ENCODE results near the gene CROCC. TPM values are rescaled to one million over a fixed set of nuclear protein-coding genes. Genes with fewer than 3 reads are reported as not detected.

CROCC gene
- total and polyA plus RNA-seq, 9 of the 15 experiments (the other 6 are each of a cell fraction or from before 2014, with no cell fraction given): 0.17 to 15.4 (median 7.6) TPM

- Histone ChIP-seq H3K9me3 (replicated peaks; ENCODE audit: control insufficient read depth, insufficient read depth, low read depth, low read length) (no peaks in the 10 kb centered on the region), H2AFZ (ENCODE audit: low read depth, low read length) (no peak overlapping the region), H3K4me1 (replicated peaks in 1 of 2; ENCODE audit: control insufficient read depth in 2 of 2, insufficient read depth in 2 of 2, low read length in 2 of 2) (peaks cover 0 to 55% of the 10 kb centered on the region in 2 experiments; a peak in 2 of 5 replicates), H3K4me3 (no peak overlapping the region), H3K27ac (ENCODE audit: extremely low read depth, low read depth, low read length) (no peak overlapping the region), H3K9ac (ENCODE audit: insufficient read depth in 1 of 2, low read depth in 2 of 2, low read length in 2 of 2) (no peak overlapping the region; a peak in 1 of 4 replicates), H3K79me2 (ENCODE audit: control insufficient read depth, insufficient read depth, low read length) (no peaks in the 10 kb centered on the region), H3K9me1 (ENCODE audit: control insufficient read depth, insufficient read depth, low read length) (no peaks in the 10 kb centered on the region), H3K27me3 (ENCODE audit: control insufficient read depth in 2 of 2, insufficient read depth in 2 of 2, low read length in 2 of 2) (peaks cover 16 to 35% of the 10 kb centered on the region in 2 experiments), H3K4me2 (ENCODE audit: insufficient read depth, low read length) (no peak overlapping the region), H4K20me1 (replicated peaks; ENCODE audit: control insufficient read depth, insufficient read depth, low read length) (peaks cover 21% of the 10 kb centered on the region), H3K36me3 (ENCODE audit: control insufficient read depth, insufficient read depth, low read length) (no peaks in the 10 kb centered on the region)
- FAIRE-seq (no peak), ATAC-seq (no peak), DNase-seq (ENCODE audit: extremely low read depth in 1 of 4, low spot score in 3 of 4) (no peak)
- 44% methylated on average over 14 of the region's 14 CpGs for WGBS (ENCODE audit: insufficient coverage, low coverage, missing lambda C conversion rate)
- POLR2A ChIA-PET: interaction anchor here (0.6 to 2.1 kb wide), 4 partner anchors 10 to 77 kb away, joined by 3 to 8 read pairs (median 4); no protein-coding TSS in a partner anchor
- in situ Hi-C loops (cut with MboI): no loop called here
- CTCF ChIA-PET (ENCODE audit: low intra/inter-chr PET ratio): interaction anchor here (0.6 kb wide), 1 partner anchor 1857 kb away, joined by 3 read pairs; no protein-coding TSS in a partner anchor
- no peak for TF ChIP-seq LCOR (CRISPR knock-in tag; IDR thresholded peaks at IDR 0.05)
- TF ChIP-seq SIX5 (IDR thresholded peaks at IDR 0.05; ENCODE audit: borderline replicate concordance in 1 of 2, insufficient read depth in 1 of 2, low read depth in 1 of 2, low read length in 2 of 2): no peak
- no peak for TF ChIP-seq ZNF311 (CRISPR knock-in tag; IDR thresholded peaks at IDR 0.05)
- TF ChIP-seq MCM3 (IDR thresholded peaks at IDR 0.05): no peak
- no peak for TF ChIP-seq SIRT6 (IDR thresholded peaks at IDR 0.05; ENCODE audit: low read depth, low read length)
- TF ChIP-seq THRB (CRISPR knock-in tag; conservative IDR thresholded peaks at IDR 0.05): no peak
- TF ChIP-seq CHD1 (IDR thresholded peaks at IDR 0.05; ENCODE audit: low read length): no peak
- TF ChIP-seq ZFP30 (CRISPR knock-in tag; IDR thresholded peaks at IDR 0.05; ENCODE audit: borderline replicate concordance): no peak
- TF ChIP-seq ZFPM2 (CRISPR knock-in tag; IDR thresholded peaks at IDR 0.05): no peak
- no peak for TF ChIP-seq HSF4 (CRISPR knock-in tag; IDR thresholded peaks at IDR 0.05; ENCODE audit: borderline replicate concordance)
- TF ChIP-seq ZNF561 (CRISPR knock-in tag; conservative IDR thresholded peaks at IDR 0.05): no peak
- TF ChIP-seq KLF10 (CRISPR knock-in tag; IDR thresholded peaks at IDR 0.05): no peak
- no peak for TF ChIP-seq ATF6 (CRISPR knock-in tag; IDR thresholded peaks at IDR 0.05)
- TF ChIP-seq ZNF57 (CRISPR knock-in tag; IDR thresholded peaks at IDR 0.05): no peak
- no peak for TF ChIP-seq RFX5 (IDR thresholded peaks at IDR 0.05; ENCODE audit: low read depth, low read length)
- TF ChIP-seq RBFOX2 (IDR thresholded peaks at IDR 0.05; ENCODE audit: low read depth, low read length): no peak
- TF ChIP-seq ZNF217 (CRISPR knock-in tag; IDR thresholded peaks at IDR 0.05): no peak
- no peak for TF ChIP-seq ELF1 (tag; IDR thresholded peaks at IDR 0.05)
- BruUV-seq (replicated peaks): no TSS peak
- intact Hi-C loops (cut with micrococcal nuclease): no loop called here
Observed at GRCh38 chr1:16975838-16976237, 54.1 kb downstream of the CROCC start.
